ENCODE data around the gene PPP2R2B.

DNA sequence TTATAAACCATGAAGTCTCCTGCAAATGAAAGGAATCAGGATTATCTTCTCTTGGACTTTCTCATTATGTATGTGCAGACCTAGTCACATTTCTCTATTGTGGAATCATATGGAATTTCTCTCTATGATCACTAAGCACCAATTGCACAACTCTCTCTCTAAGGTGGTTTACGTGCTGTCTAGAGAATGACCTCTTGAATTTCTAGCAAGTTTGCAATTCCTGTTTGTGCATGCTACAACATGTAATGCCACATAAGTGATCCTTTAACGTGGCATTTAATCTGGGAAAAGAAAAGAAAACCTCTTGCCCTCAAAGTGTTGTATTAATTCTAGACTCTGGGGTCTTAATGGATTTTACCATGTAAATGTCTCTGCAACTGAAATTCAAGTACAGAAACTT is 5.0 kb upstream of the PPP2R2B start:
- no peak for TF ChIP-seq POLR2A (IDR thresholded peaks at IDR 0.05; ENCODE audit: extremely low read depth, insufficient read length)
- TF ChIP-seq, protein P1, sequence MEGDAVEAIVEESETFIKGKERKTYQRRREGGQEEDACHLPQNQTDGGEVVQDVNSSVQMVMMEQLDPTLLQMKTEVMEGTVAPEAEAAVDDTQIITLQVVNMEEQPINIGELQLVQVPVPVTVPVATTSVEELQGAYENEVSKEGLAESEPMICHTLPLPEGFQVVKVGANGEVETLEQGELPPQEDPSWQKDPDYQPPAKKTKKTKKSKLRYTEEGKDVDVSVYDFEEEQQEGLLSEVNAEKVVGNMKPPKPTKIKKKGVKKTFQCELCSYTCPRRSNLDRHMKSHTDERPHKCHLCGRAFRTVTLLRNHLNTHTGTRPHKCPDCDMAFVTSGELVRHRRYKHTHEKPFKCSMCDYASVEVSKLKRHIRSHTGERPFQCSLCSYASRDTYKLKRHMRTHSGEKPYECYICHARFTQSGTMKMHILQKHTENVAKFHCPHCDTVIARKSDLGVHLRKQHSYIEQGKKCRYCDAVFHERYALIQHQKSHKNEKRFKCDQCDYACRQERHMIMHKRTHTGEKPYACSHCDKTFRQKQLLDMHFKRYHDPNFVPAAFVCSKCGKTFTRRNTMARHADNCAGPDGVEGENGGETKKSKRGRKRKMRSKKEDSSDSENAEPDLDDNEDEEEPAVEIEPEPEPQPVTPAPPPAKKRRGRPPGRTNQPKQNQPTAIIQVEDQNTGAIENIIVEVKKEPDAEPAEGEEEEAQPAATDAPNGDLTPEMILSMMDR (IDR thresholded peaks at IDR 0.05; ENCODE audit: low read depth, low read length): no peak
- TF ChIP-seq, protein P2, sequence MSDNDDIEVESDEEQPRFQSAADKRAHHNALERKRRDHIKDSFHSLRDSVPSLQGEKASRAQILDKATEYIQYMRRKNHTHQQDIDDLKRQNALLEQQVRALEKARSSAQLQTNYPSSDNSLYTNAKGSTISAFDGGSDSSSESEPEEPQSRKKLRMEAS (IDR thresholded peaks at IDR 0.05; ENCODE audit: low read depth, low read length): no peak
